Astrocyte of the cerebellum (primary cell): Measurements from ENCODE around the gene KY.

Experiments
- DNase-seq: peaks from one replicate; pipeline ENCODE4 v3.0.0-alpha.2; 2011; ENCODE audit warnings: low read depth
- H3K4me3 ChIP-seq: 2 replicates; pipeline ENCODE4 v1.5.1; 2011; ENCODE audit warnings: mild to moderate bottlenecking, low read depth, low read length, moderate library complexity
- in situ Hi-C: cut with HindIII; loops from 2 replicates; pipeline ENCODE4 v1.10.0; 2017; ENCODE audit warnings: low sequenced_read_pairs
- TF ChIP-seq, protein P1 (sequence below): IDR thresholded peaks from 2 replicates; pipeline ENCODE4 v1.5.1; 2012; ENCODE audit warnings: low read length, low read depth, moderate library complexity, mild to moderate bottlenecking; ENCODE audit errors: missing control alignments

Gene KY

GRCh38 chr3:134625885-134626741, 24.7 kb downstream of the KY start:
- no peak for DNase-seq
- TF ChIP-seq, protein P1, sequence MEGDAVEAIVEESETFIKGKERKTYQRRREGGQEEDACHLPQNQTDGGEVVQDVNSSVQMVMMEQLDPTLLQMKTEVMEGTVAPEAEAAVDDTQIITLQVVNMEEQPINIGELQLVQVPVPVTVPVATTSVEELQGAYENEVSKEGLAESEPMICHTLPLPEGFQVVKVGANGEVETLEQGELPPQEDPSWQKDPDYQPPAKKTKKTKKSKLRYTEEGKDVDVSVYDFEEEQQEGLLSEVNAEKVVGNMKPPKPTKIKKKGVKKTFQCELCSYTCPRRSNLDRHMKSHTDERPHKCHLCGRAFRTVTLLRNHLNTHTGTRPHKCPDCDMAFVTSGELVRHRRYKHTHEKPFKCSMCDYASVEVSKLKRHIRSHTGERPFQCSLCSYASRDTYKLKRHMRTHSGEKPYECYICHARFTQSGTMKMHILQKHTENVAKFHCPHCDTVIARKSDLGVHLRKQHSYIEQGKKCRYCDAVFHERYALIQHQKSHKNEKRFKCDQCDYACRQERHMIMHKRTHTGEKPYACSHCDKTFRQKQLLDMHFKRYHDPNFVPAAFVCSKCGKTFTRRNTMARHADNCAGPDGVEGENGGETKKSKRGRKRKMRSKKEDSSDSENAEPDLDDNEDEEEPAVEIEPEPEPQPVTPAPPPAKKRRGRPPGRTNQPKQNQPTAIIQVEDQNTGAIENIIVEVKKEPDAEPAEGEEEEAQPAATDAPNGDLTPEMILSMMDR = no peak
- in situ Hi-C loops = no loop called here
- no peak overlapping the region for H3K4me3 ChIP-seq

GRCh38 chr3:134625462-134625861, 25.4 kb downstream of the KY start:
- TF ChIP-seq, protein P1 = no peak

DNA sequence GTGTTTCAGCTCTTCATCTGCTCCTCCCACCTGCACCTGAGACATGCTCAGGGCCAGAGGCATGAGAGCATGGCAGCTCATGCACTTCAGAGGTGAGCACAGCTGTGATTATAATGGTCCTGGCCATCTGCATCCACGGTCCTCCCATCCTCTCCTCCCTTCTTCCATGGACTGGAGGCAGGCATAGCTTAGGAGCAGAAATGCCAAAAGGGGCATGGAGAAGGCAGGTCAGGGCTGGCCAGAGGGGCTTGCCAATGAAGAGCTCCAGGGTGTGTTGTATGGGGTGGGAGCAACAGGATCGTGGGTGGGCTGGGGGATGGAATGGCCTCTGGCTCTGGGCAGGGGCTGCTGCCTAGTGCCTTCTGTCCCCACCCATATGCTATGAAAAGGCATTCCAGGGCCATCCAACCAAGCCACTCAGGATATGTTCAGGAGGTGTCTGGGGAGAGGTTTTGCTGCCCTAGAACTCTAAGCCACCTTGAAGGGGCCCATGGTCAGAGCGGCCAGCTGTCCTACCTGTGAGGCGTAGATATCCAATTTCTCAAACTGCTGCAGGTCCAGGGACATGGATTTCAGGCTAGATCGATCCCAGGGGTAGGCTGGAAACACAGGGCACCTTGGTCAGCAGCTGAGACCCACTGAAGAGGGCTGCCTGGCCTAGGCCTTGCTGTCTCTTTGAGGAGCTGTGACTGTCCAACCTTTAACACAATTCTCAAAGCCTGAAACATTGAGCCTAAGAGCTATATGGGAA, 26.1 kb downstream of the KY start:
- in situ Hi-C loops = no loop called here

More at GRCh38 chr3:134625462-134625861, 25.4 kb downstream of the KY start:
- H3K4me3 ChIP-seq = no peak overlapping the region
- in situ Hi-C loops = no loop called here
- no peak for DNase-seq

DNA sequence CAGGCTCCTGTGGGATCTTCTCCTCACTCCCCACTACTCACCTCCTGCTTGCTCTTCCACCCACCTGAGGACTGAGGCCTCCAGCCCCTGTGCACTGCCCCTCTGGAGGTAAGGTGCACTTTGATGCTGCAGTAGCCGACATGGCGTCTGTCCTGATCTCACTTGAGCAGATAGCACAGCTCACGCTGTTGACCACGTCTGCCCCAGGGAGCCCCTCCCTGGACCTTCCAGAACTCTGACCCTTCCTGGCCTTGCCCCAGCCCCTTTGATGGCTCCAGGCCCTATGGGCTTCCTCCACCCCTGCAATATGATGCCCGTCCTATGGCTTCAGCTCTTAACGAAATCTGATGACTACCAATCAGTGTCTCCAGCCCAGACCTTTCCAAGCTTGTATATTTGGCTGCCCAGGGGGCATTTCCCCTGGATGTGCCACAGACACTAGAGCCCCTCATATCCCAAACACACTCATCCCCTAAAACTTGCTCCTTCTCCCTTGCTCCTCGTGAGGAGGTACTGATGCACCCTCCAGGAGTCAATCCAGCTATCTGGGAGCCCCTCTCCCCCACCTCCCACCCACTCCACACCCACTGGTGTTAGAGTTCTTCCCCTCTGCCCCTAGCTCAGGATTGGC, 27.1 kb downstream of the KY start:
- in situ Hi-C loops = no loop called here
- TF ChIP-seq, protein P1 = no peak
- H3K4me3 ChIP-seq = no peak overlapping the region
- DNase-seq = no peak

More for the DNA sequence above, 26.1 kb downstream of the KY start:
- DNase-seq = no peak
- TF ChIP-seq, protein P1 = no peak
- H3K4me3 ChIP-seq = no peak overlapping the region

DNA sequence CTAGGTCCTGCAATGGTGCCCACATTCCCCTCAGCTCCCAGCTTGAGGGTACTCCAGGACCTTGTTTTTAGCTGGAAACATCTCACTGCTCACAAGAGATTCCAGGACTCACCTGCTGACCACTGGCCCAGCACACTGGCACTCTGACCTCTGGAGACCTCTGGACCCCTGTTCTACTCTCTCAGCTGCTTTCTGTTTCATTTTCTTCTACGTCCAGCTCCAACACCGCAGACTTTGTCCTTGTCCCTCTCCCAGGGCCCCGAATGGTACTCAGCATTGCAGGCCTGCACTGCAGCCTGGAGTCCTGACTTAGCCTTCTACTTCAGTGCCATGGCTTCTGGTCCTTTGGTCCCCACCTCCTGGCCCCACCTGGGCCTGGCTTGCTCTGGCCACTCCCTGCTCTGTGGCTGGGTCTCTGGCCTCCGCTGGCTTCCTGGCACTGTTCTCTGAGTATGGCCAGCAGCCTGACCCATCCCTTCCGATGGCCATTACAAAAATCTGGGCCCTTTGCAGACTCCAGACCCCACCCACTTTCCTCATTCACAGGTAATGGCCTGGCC, 27.9 kb downstream of the KY start:
- in situ Hi-C loops = no loop called here
- DNase-seq = no peak
- no peak overlapping the region for H3K4me3 ChIP-seq
- TF ChIP-seq, protein P1 = no peak

DNA sequence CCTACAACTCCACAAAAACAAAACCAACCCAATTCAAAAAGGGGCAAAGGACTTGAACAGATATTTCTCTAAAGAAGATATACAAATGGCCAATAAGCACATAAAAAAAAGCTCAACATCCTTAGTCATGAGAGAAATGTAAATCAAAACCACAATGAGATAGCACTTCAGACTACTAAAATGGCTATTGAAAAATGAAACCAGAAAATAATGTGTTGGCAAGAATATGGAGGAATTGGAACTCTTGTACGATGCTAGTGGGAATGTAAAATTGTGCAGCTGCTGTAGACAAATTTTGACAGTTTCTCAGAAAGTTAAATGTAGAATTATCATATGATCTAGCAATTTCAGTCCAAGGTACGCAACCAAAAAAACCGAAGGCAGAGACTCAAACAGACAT, 29.0 kb downstream of the KY start:
- TF ChIP-seq, protein P1 = no peak
- no peak for DNase-seq
- in situ Hi-C loops = no loop called here
- no peak overlapping the region for H3K4me3 ChIP-seq
